DND-41 (cell line): ENCODE results near the gene SRGAP2C.
A peak's percentile ranks its signal among the peaks of the same experiment; 100 is the strongest.
"Not testable (repeated sequence)": the region's sequence is repeated elsewhere in the genome, so short reads cannot be mapped to it uniquely, and the experiment has no call there.

Experiments
- ATAC-seq: fragments of 200-7000 bp; cut with Tn5 transposase; 3 replicates; pipeline ENCODE4 v1.9.1; 2021; ENCODE audit warnings: low read depth; ENCODE audit not compliant: insufficient read depth
- DNase-seq: peaks from one replicate; pipeline ENCODE4 v3.0.0-alpha.2; 2020
- H2AFZ ChIP-seq: 2 replicates; pipeline ENCODE4 v1.6.0; 2012; ENCODE audit warnings: low read depth, low read length
- H3K27ac ChIP-seq: 2 replicates; pipeline ENCODE4 v1.5.1; 2012; ENCODE audit warnings: low read length, inconsistent platforms
- H3K27me3 ChIP-seq: fragments of 200-600 bp; sonication (generic); 2 replicates; pipeline ENCODE4 v1.6.0; 2012; ENCODE audit warnings: low read length, mild to moderate bottlenecking, inconsistent platforms; ENCODE audit not compliant: insufficient read depth, poor library complexity
- H3K36me3 ChIP-seq: 2 replicates; pipeline ENCODE4 v1.5.1; 2012; ENCODE audit warnings: low read length, inconsistent platforms; ENCODE audit not compliant: insufficient read depth
- H3K4me1 ChIP-seq: 2 replicates; pipeline ENCODE4 v1.5.1; 2012; ENCODE audit warnings: mild to moderate bottlenecking, low read length; ENCODE audit not compliant: insufficient read depth
- H3K4me2 ChIP-seq: 2 replicates; pipeline ENCODE4 v1.6.0; 2012; ENCODE audit warnings: mild to moderate bottlenecking, moderate library complexity, low read length, inconsistent platforms; ENCODE audit not compliant: insufficient read depth
- H3K4me3 ChIP-seq, 2 experiments: fragments of 200-600 bp in 1 of 2; shearing (Covaris generic) in 1 of 2; 2 replicates each; pipeline ENCODE4 v1.5.1; 2012 to 2016; ENCODE audit warnings: inconsistent platforms in 2 of 2, low read length in 2 of 2, mild to moderate bottlenecking in 2 of 2, low read depth in 1 of 2, moderate library complexity in 1 of 2
- H3K79me2 ChIP-seq: 2 replicates; pipeline ENCODE4 v1.6.0; 2012; ENCODE audit warnings: low read length, inconsistent platforms; ENCODE audit not compliant: insufficient read depth
- H3K9ac ChIP-seq: 2 replicates; pipeline ENCODE4 v1.6.0; 2012; ENCODE audit warnings: low read depth, mild to moderate bottlenecking, inconsistent platforms, low read length, moderate library complexity
- H3K9me3 ChIP-seq: 2 replicates; pipeline ENCODE4 v1.5.1; 2012; ENCODE audit warnings: low read length, moderate library complexity, mild to moderate bottlenecking, inconsistent platforms; ENCODE audit not compliant: insufficient read depth, severe bottlenecking
- H4K20me1 ChIP-seq: 2 replicates; pipeline ENCODE4 v1.6.0; 2012; ENCODE audit warnings: low read length; ENCODE audit not compliant: insufficient read depth

SRGAP2C gene

DNA sequence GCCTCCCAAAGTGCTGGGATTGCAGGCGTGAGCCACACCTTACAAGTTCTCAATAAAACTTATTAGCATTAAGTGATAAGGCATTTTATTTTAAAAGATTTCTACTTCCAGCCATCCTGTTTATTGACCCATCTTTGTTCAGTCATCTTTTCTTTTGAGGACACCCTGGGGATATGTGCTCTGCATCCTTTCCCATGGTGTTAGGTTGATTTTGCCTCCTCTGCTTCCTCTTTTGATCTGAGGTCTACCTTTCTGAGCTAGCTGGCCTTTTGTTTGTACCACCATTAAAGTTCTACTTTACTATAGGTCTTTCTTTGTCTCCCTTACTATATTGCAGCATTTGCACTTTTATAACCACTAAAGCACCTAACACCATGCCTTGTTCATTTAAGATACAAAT, 136.9 kb downstream of the SRGAP2C start:
- not testable (repeated sequence) for H3K4me1 ChIP-seq, H4K20me1 ChIP-seq

DNA sequence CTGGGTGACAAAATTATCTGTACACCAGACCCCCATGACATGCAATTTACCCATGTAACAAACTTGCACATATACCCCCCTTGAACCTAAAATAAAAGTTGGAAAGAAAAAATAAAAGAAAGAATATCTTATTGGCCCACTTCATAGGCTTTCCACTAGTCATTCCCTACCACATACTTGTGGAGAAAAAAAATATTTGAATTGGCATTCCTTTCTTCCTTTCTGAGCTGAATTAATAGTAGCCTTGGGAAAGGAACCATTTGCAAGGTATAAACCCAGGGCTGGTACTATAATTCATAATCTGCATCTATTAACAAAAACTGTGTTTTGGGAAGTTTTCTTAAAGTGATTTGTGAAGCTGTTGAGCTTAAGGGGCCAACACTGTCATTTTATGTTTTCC, 140.0 kb downstream of the SRGAP2C start:
- not testable (repeated sequence) for H3K4me3 ChIP-seq, DNase-seq, ATAC-seq, H3K36me3 ChIP-seq, H3K27ac ChIP-seq, H3K4me1 ChIP-seq, H3K9me3 ChIP-seq, H3K27me3 ChIP-seq, H4K20me1 ChIP-seq, H3K4me2 ChIP-seq, H3K9ac ChIP-seq, H2AFZ ChIP-seq, H3K79me2 ChIP-seq

More for the DNA sequence above, 136.9 kb downstream of the SRGAP2C start:
- H3K27me3 ChIP-seq, H3K79me2 ChIP-seq, H3K36me3 ChIP-seq, H3K9ac ChIP-seq, H3K9me3 ChIP-seq, H2AFZ ChIP-seq, H3K4me3 ChIP-seq, ATAC-seq, H3K27ac ChIP-seq, DNase-seq, H3K4me2 ChIP-seq: not testable (repeated sequence)

DNA sequence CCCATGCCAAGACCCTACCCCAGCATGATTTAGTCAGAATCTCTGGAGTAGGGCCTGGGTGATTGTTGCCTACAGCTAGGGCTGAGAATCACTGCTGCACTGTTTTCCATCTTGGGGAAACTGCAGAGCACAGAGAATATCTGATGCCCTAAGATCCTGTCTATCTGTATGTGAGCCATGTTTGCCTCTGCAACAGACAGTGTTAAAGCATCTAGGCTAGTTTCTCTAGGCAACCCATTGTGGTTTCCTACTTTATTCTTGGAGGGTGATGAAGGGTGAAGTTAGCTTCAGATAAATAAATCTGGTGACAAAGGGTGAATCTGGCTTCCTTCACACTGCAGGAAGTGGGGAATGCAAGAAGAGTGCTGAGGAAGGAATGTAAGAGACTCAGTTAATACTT, 147.4 kb downstream of the SRGAP2C start:
- H3K4me3 ChIP-seq, H3K9me3 ChIP-seq, H3K4me1 ChIP-seq, H3K9ac ChIP-seq, H4K20me1 ChIP-seq, H3K27me3 ChIP-seq, H3K79me2 ChIP-seq, H3K36me3 ChIP-seq, H3K4me2 ChIP-seq, DNase-seq, H3K27ac ChIP-seq, H2AFZ ChIP-seq: not testable (repeated sequence)
- ATAC-seq = peak; percentile 61; the same call in 2 of the 3 replicates

DNA sequence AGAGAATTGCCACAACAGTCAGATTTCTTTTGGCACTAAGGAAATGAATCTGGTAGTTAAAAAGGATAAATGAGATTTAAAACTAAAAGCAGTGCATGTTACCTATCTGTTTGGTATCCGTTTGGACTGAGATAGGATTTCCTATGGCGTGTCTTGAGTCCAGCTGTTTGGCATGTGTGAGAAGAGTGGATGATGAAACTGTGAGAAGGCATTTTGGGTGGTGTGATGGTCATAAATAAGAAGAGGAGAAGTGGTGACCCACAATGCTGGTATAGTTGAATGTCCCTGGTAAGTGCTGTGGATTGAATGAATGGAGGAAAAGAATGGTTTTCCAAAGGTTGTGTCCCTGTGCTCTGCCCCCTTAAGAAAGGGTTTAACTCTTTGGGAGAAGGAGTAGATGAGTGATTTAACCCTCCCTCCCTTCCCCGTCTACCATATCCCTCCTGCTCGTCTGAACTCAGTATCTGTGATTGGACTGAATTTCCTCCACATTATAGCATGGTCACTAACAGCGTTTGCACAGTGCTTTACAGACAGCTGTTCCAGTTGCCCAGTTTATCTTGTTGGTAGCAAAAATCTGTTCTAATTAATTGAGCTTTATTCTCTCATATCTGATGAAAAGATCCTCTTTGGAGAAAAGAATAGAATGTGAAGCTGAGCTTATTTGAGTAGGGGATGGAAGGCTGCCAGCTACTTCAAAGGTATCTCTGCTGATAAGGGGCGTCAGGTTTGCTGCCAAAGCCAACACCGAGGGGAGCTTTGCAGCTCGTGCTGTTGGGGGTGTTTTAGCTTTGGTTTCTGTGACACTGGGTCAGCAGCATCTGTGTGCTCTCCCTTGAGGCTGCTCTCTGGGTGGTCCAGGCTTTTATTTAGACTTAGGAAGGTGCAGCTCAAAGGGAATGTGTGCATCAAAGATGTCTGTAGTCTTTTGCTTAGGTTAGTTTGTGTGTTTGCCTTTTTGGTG, 148.1 kb downstream of the SRGAP2C start:
- not testable (repeated sequence) for DNase-seq, H3K27ac ChIP-seq, H4K20me1 ChIP-seq, H3K4me3 ChIP-seq, ATAC-seq, H3K36me3 ChIP-seq, H3K9me3 ChIP-seq, H2AFZ ChIP-seq, H3K4me1 ChIP-seq, H3K4me2 ChIP-seq, H3K79me2 ChIP-seq, H3K9ac ChIP-seq, H3K27me3 ChIP-seq

DNA sequence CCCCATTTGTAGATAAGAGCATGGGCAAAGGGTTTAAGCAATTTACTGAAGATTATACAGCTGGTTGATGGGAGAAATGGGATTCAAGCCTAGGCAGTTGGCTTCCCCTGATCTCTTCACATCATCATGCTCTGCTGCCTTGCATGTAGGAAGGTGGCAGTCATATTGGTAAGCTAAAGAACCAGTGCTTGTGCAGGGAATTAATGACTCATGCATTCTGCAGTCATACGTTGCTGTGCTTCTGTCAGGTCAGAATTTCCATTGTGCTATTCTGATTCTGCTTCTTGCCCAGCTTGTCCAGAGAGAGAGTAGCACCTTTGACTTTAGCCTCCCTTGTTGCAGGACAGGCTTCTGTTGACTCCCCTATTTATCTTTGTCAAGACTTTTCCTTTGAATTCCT, 153.2 kb downstream of the SRGAP2C start:
- H3K9me3 ChIP-seq, H3K4me3 ChIP-seq, DNase-seq, H3K79me2 ChIP-seq, H2AFZ ChIP-seq, H3K9ac ChIP-seq, H3K27me3 ChIP-seq, H4K20me1 ChIP-seq, H3K4me2 ChIP-seq, H3K36me3 ChIP-seq, H3K27ac ChIP-seq, H3K4me1 ChIP-seq, ATAC-seq: not testable (repeated sequence)

DNA sequence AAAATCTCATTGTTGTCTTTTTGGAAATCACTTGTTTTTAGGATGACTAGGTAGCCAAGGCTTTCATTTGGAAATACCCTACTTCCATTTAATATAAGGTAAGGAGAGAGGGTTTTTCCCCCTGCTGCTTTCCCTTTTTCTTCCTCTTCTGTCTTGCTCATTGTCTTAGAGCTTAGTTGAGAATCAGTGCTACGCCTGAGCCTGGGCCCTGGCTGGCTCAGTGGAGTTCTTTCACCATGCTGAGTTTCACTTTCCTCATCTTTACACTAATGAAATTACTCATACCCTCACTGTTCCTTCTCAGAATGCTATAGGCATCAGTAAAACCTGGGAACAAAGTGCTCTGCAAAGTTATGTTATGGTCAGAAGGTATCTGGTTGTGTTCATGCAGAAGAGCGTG, 154.8 kb downstream of the SRGAP2C start:
- DNase-seq, H3K4me2 ChIP-seq, H3K27me3 ChIP-seq, H3K4me1 ChIP-seq, ATAC-seq, H3K4me3 ChIP-seq, H2AFZ ChIP-seq, H3K79me2 ChIP-seq, H3K27ac ChIP-seq, H4K20me1 ChIP-seq, H3K9ac ChIP-seq, H3K9me3 ChIP-seq, H3K36me3 ChIP-seq: not testable (repeated sequence)

DNA sequence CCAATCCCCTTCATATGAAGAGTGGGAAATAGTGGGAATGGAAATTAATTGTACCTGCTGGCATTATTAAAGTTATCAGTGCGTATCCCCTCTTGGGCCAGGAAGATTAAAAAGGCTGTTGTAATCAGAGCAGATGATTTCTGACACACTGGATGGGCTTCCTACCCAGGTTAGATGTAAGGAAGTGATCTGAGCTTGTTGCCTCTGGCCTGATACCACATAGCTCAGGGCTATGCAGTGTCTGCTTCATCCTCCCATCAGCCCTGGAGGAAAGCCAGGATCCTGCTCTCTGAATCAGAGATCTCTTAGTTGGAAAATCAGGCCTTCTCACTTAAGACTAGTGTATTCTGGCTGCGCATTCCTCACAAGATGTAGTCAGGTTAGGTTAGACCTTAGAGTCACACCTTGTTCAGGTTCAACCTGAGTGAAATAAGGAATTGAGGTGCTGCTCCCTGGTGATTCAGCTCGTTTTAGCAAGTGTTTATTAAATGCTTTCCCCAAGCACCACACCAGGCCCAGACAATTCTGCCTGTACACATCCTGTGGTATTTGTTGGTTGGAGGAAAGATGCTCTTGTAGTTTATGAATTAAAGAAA, 158.6 kb downstream of the SRGAP2C start:
- H3K4me2 ChIP-seq, H3K4me3 ChIP-seq, H3K79me2 ChIP-seq, ATAC-seq, H3K27me3 ChIP-seq, H3K4me1 ChIP-seq, H2AFZ ChIP-seq, H3K36me3 ChIP-seq, DNase-seq, H4K20me1 ChIP-seq, H3K27ac ChIP-seq, H3K9me3 ChIP-seq, H3K9ac ChIP-seq: not testable (repeated sequence)

DNA sequence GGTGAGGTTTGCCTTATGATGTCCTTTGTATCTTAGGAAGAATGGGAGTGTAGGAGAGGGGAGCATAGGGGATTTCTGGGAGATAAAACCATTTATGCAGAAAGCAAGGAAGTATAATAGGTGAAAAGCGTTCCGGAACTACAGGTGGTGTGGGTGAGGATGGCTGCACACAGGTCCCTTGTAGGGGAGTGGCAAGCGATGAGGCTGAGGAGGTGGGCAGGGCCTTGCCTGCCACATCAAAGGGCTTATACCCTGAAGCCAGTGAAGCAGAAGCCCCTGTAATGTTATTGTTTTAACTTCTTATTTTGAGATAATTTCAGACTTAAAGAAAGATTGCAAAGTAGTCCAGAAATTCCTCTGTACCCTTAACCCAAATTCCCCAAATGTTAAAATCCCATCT, 159.6 kb downstream of the SRGAP2C start:
- H3K36me3 ChIP-seq, H3K4me1 ChIP-seq, H3K4me2 ChIP-seq, H3K79me2 ChIP-seq, H3K4me3 ChIP-seq, H3K27ac ChIP-seq, H3K9ac ChIP-seq, H3K27me3 ChIP-seq, H3K9me3 ChIP-seq, DNase-seq, H2AFZ ChIP-seq, H4K20me1 ChIP-seq: not testable (repeated sequence)
- ATAC-seq = peak; percentile 76; the same call in 2 of the 3 replicates
